ENCODE data around the gene PGRMC2.

PGRMC2 gene

GRCh38 chr4:128298146-128298758, 10.6 kb upstream of the PGRMC2 start:
- Histone ChIP-seq H3K36me3 (ENCODE audit: control insufficient read depth in 2 of 2, insufficient read depth in 1 of 2, low read length in 2 of 2) (no peaks in the 10 kb centered on the region), H3K27ac (ENCODE audit: extremely low read depth, low read depth, low read length) (no peak overlapping the region), H3K4me1 (ENCODE audit: control insufficient read depth, insufficient read depth, low read length) (no peaks in the 10 kb centered on the region), H3K9me3 (ENCODE audit: control insufficient read depth, insufficient read depth, low read depth, low read length) (no peaks in the 10 kb centered on the region), H3K4me3 (ENCODE audit: low read depth, low read length) (no peak overlapping the region)
- TF ChIP-seq HOXA7 (CRISPR knock-in tag; IDR thresholded peaks at IDR 0.05; ENCODE audit: borderline replicate concordance) (no peak), REPIN1 (tag by site-specific recombination; IDR thresholded peaks at IDR 0.05; ENCODE audit: low read depth) (no peak), ZNF266 (tag by site-specific recombination; IDR thresholded peaks at IDR 0.05; ENCODE audit: low read depth) (no peak), FEZF1 (tag by site-specific recombination; IDR thresholded peaks at IDR 0.05) (no peak), KLF17 (tag by site-specific recombination; IDR thresholded peaks at IDR 0.05) (no peak), ZNF626 (tag by site-specific recombination; IDR thresholded peaks at IDR 0.05) (no peak), ZXDB (tag by site-specific recombination; IDR thresholded peaks at IDR 0.05) (no peak), ZNF561 (tag by site-specific recombination; IDR thresholded peaks at IDR 0.05; ENCODE audit: borderline replicate concordance) (no peak), TCF7L2 (IDR thresholded peaks at IDR 0.05; ENCODE audit: borderline replicate concordance, low read depth, low read length) (no peak), ELK4 (IDR thresholded peaks at IDR 0.05; ENCODE audit: borderline replicate concordance, low read depth, low read length) (no peak), ZNF426 (tag by site-specific recombination; IDR thresholded peaks at IDR 0.05) (no peak), ZBTB10 (tag by site-specific recombination; IDR thresholded peaks at IDR 0.05) (no peak), ZNF514 (tag by site-specific recombination; IDR thresholded peaks at IDR 0.05) (no peak), ZNF621 (tag by site-specific recombination; IDR thresholded peaks at IDR 0.05) (no peak), ZNF449 (tag by site-specific recombination; IDR thresholded peaks at IDR 0.05) (no peak), IKZF3 (tag by site-specific recombination; IDR thresholded peaks at IDR 0.05) (no peak), ZNF548 (tag by site-specific recombination; IDR thresholded peaks at IDR 0.05) (no peak), CTCF (tag by site-specific recombination; IDR thresholded peaks at IDR 0.05) (no peak)
- CTCF ChIA-PET, result no interaction called here
- POLR2A ChIA-PET, result interaction anchor here (1.0 kb wide), 1 partner anchor 10 kb away, joined by 3 read pairs; the partner anchor contains the start of gene PGRMC2
